H9 (cell line): ENCODE measurements around the gene CCT3. TPM values are rescaled to one million over a fixed set of nuclear protein-coding genes. Genes with fewer than 3 reads are reported as not detected.

Experiments used
- DNase-seq: peaks from one replicate; pipeline ENCODE4 v3.0.0-alpha.2; 2017
- H2AFZ ChIP-seq: one replicate; pipeline ENCODE4 v1.6.1; 2013; ENCODE audit warnings: mild to moderate bottlenecking, low read length, control low read depth, moderate library complexity
- H2AK5ac ChIP-seq: 2 replicates; pipeline ENCODE4 v1.6.1; 2013; ENCODE audit warnings: low read length, control low read depth, mixed read lengths; ENCODE audit not compliant: insufficient read length
- H2BK120ac ChIP-seq: one replicate; pipeline ENCODE4 v1.6.1; 2013; ENCODE audit warnings: low read depth, mild to moderate bottlenecking, low read length, control low read depth, inconsistent platforms; ENCODE audit not compliant: poor library complexity, severe bottlenecking
- H2BK12ac ChIP-seq: 2 replicates; pipeline ENCODE4 v1.6.1; 2013; ENCODE audit warnings: low read length, control low read depth, mixed read lengths, low read depth; ENCODE audit not compliant: insufficient read length
- H2BK15ac ChIP-seq: 2 replicates; pipeline ENCODE4 v1.6.1; 2013; ENCODE audit warnings: low read depth, low read length, control low read depth
- H2BK20ac ChIP-seq: one replicate; pipeline ENCODE4 v1.6.1; 2013; ENCODE audit warnings: low read depth, mild to moderate bottlenecking, low read length, control low read depth, inconsistent platforms; ENCODE audit not compliant: poor library complexity, severe bottlenecking
- H2BK5ac ChIP-seq: 2 replicates; pipeline ENCODE4 v1.6.1; 2013; ENCODE audit warnings: low read length, control low read depth, mixed read lengths; ENCODE audit not compliant: insufficient read length
- H3K14ac ChIP-seq: 2 replicates; pipeline ENCODE4 v1.6.1; 2013; ENCODE audit warnings: low read length, control low read depth; ENCODE audit not compliant: insufficient read depth
- H3K18ac ChIP-seq: 2 replicates; pipeline ENCODE4 v1.6.1; 2013; ENCODE audit warnings: low read depth, mild to moderate bottlenecking, mixed read lengths, low read length, control low read depth; ENCODE audit not compliant: insufficient read length
- H3K23ac ChIP-seq: 2 replicates; pipeline ENCODE4 v1.6.1; 2013; ENCODE audit warnings: low read length, control low read depth, mixed read lengths, low read depth; ENCODE audit not compliant: insufficient read length
- H3K23me2 ChIP-seq: 2 replicates; pipeline ENCODE4 v1.6.1; 2013; ENCODE audit warnings: low read depth, mild to moderate bottlenecking, mixed read lengths, low read length, control low read depth; ENCODE audit not compliant: insufficient read length, poor library complexity, severe bottlenecking
- H3K27ac ChIP-seq: 2 replicates; pipeline ENCODE4 v1.5.1; 2013; ENCODE audit warnings: low read length, control low read depth, mixed read lengths, low read depth; ENCODE audit not compliant: insufficient read length
- H3K27me3 ChIP-seq: 2 replicates; pipeline ENCODE4 v1.6.1; 2013; ENCODE audit warnings: low read length, control low read depth, inconsistent platforms; ENCODE audit not compliant: insufficient read depth
- H3K4ac ChIP-seq: 2 replicates; pipeline ENCODE4 v1.6.1; 2013; ENCODE audit warnings: low read depth, mild to moderate bottlenecking, control low read depth, inconsistent platforms, low read length, moderate library complexity
- H3K4me1 ChIP-seq: 2 replicates; pipeline ENCODE4 v1.6.1; 2013; ENCODE audit warnings: low read length, control low read depth, inconsistent platforms; ENCODE audit not compliant: insufficient read depth
- H3K4me2 ChIP-seq: 2 replicates; pipeline ENCODE4 v1.6.1; 2013; ENCODE audit warnings: low read length, control low read depth, mixed read lengths; ENCODE audit not compliant: insufficient read length, insufficient read depth
- H3K56ac ChIP-seq: 2 replicates; pipeline ENCODE4 v1.6.1; 2013; ENCODE audit warnings: low read depth, mild to moderate bottlenecking, mixed read lengths, low read length, control low read depth; ENCODE audit not compliant: insufficient read length
- H3K79me1 ChIP-seq: 2 replicates; pipeline ENCODE4 v1.6.1; 2013; ENCODE audit warnings: low read depth, mild to moderate bottlenecking, moderate library complexity, low read length, control low read depth, inconsistent platforms; ENCODE audit not compliant: insufficient read depth, poor library complexity, severe bottlenecking
- H3K79me2 ChIP-seq: 2 replicates; pipeline ENCODE4 v1.6.1; 2013; ENCODE audit warnings: low read length, control low read depth, inconsistent platforms; ENCODE audit not compliant: insufficient read depth
- H3K9ac ChIP-seq: 2 replicates; pipeline ENCODE4 v1.6.1; 2013; ENCODE audit warnings: low read length, control low read depth, mixed read lengths; ENCODE audit not compliant: insufficient read length; ENCODE audit errors: extremely low read depth
- H3K9me3 ChIP-seq: one replicate; pipeline ENCODE4 v1.6.1; 2013; ENCODE audit warnings: low read depth, low read length, inconsistent platforms; ENCODE audit not compliant: control insufficient read depth
- H3T11ph ChIP-seq: one replicate; pipeline ENCODE4 v1.6.1; 2013; ENCODE audit warnings: mild to moderate bottlenecking, low read length, control low read depth, inconsistent platforms
- H4K20me1 ChIP-seq: one replicate; pipeline ENCODE4 v1.6.1; 2013; ENCODE audit not compliant: control insufficient read depth, insufficient read length, insufficient read depth
- H4K5ac ChIP-seq: 2 replicates; pipeline ENCODE4 v1.6.1; 2013; ENCODE audit warnings: low read depth, mild to moderate bottlenecking, mixed read lengths, low read length, control low read depth; ENCODE audit not compliant: insufficient read length
- H4K8ac ChIP-seq: replicated peaks from 2 replicates; pipeline ENCODE4 v1.6.1; 2013; ENCODE audit warnings: low read length, control low read depth, mixed read lengths, low read depth; ENCODE audit not compliant: insufficient read length
- H4K91ac ChIP-seq: 2 replicates; pipeline ENCODE4 v1.6.1; 2013; ENCODE audit warnings: low read depth, mild to moderate bottlenecking, moderate library complexity, mixed read lengths, low read length, control low read depth; ENCODE audit not compliant: insufficient read length
- H3K27ac Mint-ChIP-seq, 3 experiments: 2 replicates in 2 of 3; 3 replicates in 1 of 3; pipeline ENCODE4 v1.8.0; 2020 to 2021; ENCODE audit warnings: mixed read lengths in 3 of 3, mild to moderate bottlenecking in 1 of 3, moderate library complexity in 1 of 3
- H3K27me3 Mint-ChIP-seq: 2 replicates; pipeline ENCODE4 v1.8.0; 2021; ENCODE audit warnings: low read depth, mild to moderate bottlenecking, moderate library complexity, mixed read lengths
- H3K36me3 Mint-ChIP-seq, 3 experiments: 2 replicates in 2 of 3; 3 replicates in 1 of 3; pipeline ENCODE4 v1.8.0; 2020 to 2021; ENCODE audit warnings: low read depth in 3 of 3, mixed read lengths in 3 of 3; ENCODE audit not compliant: insufficient read depth in 1 of 3
- H3K4me1 Mint-ChIP-seq, 2 experiments: 2 replicates each; pipeline ENCODE4 v1.8.0; 2020; ENCODE audit warnings: mixed read lengths in 2 of 2
- H3K4me3 Mint-ChIP-seq, 2 experiments: 2 replicates in 1 of 2; 3 replicates in 1 of 2; pipeline ENCODE4 v1.8.0; 2020 to 2021; ENCODE audit warnings: mild to moderate bottlenecking in 2 of 2, mixed read lengths in 2 of 2, moderate library complexity in 1 of 2
- H3K9me3 Mint-ChIP-seq, 2 experiments: 2 replicates in 1 of 2; 3 replicates in 1 of 2; pipeline ENCODE4 v1.8.0; 2020; ENCODE audit warnings: mild to moderate bottlenecking in 2 of 2, mixed read lengths in 2 of 2, moderate library complexity in 1 of 2
- CTCF ChIP-seq: fragments of 200-600 bp; sonication (generic); conservative IDR thresholded peaks from 3 replicates; pipeline ENCODE4 v1.8.0; 2021; ENCODE audit warnings: antibody characterized with exemption, mild to moderate bottlenecking
- WGBS: extraction: QIAGEN DNeasy Blood & Tissue Kit; methylation state at CpG from one replicate; pipeline ENCODE4 v1.1.7; 2013; ENCODE audit warnings: missing lambda C conversion rate, low lambda C conversion rate, mixed read lengths; ENCODE audit not compliant: insufficient read length; ENCODE audit errors: extremely low coverage; 5-methylcytosine and 5-hydroxymethylcytosine counted together
- total RNA-seq: library from RNA; stranded (reverse); gene quantifications from 2 replicates; pipeline ENCODE4 v1.2.1, GENCODE V29; 2021

CCT3 gene
- total RNA-seq, 1 experiment from 2014 or later = 524 TPM

DNA sequence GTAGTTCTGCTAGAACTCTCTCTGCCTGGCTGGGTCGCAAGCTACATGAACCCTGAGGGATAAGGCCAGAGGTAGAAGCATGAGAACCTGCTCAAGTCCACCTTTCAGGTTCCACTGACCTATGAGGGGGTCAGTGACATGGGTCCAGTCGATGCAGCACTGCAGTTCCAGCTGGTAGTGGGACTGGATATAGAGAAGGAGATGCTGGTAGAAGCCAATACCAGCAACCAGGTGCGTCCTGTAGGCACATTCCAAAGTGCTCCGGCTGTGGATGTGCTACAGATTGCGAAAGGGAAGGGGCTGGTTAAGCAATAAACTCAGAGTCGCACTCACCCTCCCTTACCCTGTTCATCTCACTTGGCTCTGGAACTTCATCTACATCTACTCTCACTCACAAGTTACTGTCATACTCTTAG is 61.1 kb downstream of the CCT3 start:
- Histone ChIP-seq H3K79me1 (peaks cover 5% of the 10 kb centered on the region), H3T11ph (no peak overlapping the region), H3K9me3 (no peaks in the 10 kb centered on the region), H3K27me3 (no peaks in the 10 kb centered on the region), H2BK12ac (no peak overlapping the region), H2BK20ac (no peak overlapping the region), H2BK120ac (no peak overlapping the region), H3K14ac (no peak overlapping the region), H3K4me1 (no peaks in the 10 kb centered on the region), H3K56ac (no peak overlapping the region), H3K23me2 (peaks cover 6% of the 10 kb centered on the region), H2AFZ (no peak overlapping the region), H3K18ac (no peak overlapping the region), H2BK15ac (no peak overlapping the region), H2BK5ac (no peak overlapping the region), H3K27ac (no peak overlapping the region), H4K20me1 (no peaks in the 10 kb centered on the region), H3K23ac (no peak overlapping the region), H3K4ac (no peak overlapping the region), H4K5ac (no peak overlapping the region), H2AK5ac (no peak overlapping the region), H4K8ac (no peak overlapping the region), H4K91ac (no peak overlapping the region), H3K9ac (no peak overlapping the region), H3K79me2 (peaks cover 21% of the 10 kb centered on the region), H3K4me2 (no peak overlapping the region)
- no CpG with 5 or more reads among the region's 6 CpGs for WGBS
- Mint-ChIP-seq H3K36me3 (peaks cover 57 to 76% (median 69%) of the 10 kb centered on the region in 3 experiments; a peak in 6 of 7 replicates), H3K27me3 (no peaks in the 10 kb centered on the region), H3K4me1 (peaks cover 10% of the 10 kb centered on the region in 2 experiments), H3K9me3 (no peaks in the 10 kb centered on the region), H3K4me3 (no peak overlapping the region), H3K27ac (no peak overlapping the region)
- no peak for DNase-seq
- TF ChIP-seq CTCF = no peak
